GM21717 (cell line): ENCODE results near the gene SCML1.
"Not testable (repeated sequence)": the region's sequence is repeated elsewhere in the genome, so short reads cannot be mapped to it uniquely, and the experiment has no call there.

ENCODE experiments used
- ATAC-seq: cut with Tn5 transposase; IDR thresholded peaks from one replicate; pipeline ENCODE4 v1.9.1; 2021; ENCODE audit warnings: mild to moderate bottlenecking, moderate library complexity; ENCODE audit not compliant: unreplicated experiment

Gene SCML1

DNA sequence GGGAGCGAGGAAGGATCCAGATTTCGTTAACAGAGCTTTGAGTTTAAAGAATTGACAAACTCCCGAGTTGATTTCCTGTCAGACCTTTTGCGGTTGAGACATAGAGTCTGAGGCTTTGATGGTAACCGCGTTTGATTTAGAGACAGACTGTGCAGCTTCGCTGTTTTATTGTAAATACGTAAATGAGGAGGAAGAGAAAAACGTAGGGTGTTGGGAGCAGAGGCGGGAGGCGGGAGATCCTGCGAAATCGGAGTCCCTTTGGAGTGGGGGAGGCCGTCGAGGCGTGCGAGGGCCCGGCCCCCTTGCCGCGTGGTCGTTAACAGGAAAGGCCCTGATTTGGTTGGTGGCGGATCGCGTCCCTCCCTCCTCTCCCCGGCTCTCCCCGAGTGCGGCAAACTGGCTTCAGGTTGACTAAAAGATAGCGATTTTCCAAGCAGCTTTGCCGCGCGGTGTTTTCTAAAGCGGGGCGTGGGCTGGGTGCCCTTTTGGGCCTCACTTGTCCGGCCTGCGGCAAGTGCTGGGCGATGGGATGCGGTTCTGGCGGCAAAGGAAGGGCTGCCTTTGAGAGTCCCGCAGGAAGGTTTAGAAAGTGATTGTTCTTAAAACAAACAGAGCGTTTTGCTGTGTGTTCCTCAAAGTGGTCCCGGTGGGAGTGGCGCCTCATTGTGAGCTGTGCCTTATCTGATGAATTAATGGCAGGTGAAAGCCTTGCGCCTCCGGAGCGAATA is 857 bp downstream of the SCML1 start:
- ATAC-seq: peak; percentile 21

GRCh38 chrX:17738737-17739535 is 1.6 kb downstream of the SCML1 start:
- no peak for ATAC-seq

DNA sequence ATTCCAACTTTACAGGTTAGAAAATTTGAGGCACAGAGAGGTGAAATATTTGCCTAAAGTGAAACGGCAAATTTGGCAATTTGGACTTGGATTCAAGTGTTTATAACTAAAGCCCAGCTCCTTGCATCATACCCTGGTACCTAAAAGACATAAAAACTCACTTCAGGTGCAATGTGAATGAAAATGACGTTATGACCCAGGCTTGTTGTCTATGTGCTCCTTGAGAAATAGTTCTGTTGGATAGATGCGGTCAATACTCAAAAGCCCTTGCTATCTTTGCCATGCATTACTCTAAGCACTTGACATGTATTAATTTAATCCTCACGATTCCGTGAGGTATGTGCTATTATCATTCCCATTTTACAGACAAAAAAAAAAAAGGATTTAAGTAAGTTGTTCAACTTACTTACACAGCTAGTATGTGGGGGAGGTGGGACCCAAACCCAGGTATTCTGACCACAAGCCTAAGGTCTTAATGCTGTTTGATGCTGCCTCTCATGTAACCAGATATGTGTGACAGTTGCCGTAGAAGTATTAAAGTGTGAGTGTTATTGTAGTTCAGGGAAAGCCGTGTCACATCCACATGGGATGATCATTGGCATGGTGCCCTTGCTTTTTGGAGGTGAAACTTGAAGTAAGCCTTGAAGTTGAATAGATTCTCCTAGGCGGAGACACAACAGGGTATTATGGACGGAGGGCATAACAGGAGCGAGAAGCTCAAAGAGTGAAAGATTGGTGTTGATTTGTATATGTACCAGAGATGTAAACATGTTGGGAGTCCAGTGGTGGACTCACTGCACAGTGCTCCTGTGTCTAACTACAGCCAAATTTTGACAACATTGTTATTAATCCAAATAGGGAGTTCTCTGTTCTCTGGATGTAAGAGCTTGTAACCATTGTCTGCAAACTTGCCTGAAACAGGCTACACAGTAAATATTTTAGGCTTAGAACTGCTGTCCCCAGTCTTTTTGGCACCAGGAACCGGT is 3.1 kb downstream of the SCML1 start:
- no peak for ATAC-seq

- no peak for ATAC-seq
These were observed 3.8 kb downstream of the SCML1 start for GRCh38 chrX:17741123-17741511.

GRCh38 chrX:17743913-17744312 is 6.6 kb downstream of the SCML1 start:
- no peak for ATAC-seq

DNA sequence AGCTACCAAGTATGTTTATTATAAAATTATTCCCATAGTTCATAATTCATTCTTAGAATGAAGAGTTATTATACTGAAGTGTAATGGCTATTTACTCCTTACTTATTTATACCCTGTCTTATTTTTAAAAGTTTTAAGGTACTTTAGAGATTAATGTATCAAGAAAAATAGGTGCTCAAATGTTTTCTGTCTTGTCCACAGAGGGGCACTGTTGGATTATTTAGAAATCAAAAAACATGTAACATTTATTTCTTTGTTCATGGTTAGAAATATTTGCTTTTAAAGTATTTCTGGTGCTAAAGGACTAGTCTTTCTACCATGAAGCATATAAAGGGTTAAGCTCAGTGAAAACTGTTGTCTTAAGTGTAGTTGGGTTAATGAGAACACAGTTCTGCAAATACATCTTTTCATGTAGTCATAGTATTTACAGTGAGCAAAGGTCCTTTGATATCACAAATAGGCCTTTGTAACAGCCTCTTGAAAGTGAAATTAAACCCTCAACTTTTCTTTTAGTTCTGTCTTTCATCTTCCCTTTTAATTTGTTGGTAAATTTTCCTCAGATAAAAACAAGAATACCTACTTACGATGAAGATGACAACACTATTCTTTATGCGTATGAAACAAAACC is 7.7 kb downstream of the SCML1 start:
- ATAC-seq: no peak

DNA sequence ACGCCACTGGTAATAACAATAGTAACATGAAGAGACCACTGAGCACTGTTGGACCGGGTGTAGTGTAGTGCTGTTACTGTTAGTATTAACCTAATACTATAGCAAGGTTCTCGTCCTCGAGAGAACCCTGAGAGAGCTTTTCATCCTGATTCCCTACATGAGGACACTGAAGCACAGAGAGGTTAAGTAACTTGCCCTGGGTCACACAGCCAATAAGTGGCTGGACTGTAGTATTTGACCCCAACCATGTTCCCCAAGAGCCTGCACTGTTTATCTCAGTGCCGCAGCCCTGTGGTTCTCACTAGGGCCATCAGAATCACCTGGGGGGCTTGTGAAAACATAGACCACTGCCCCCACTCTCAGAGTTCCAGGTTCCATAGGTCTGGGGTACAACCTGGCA is 10.4 kb downstream of the SCML1 start:
- no peak for ATAC-seq

DNA sequence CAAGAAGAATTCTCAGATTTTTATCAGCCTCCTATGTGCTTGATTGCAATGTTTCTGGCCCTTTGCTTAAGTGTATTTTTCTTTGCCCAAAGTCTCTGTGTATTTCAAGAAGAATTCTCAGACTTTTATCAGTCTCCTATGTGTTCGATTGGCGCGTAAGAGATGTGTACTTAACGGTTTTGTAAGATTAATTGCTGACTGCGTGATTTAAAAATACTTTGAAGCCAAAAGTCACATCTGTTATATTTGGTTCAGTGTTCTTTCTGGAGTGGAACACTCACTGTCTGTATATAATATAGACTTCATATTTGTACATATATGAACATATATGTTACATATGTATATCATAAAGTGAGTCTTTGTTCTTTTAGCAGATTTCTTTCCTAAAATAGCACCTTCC is 11.4 kb downstream of the SCML1 start:
- no peak for ATAC-seq

- ATAC-seq: no peak
These were observed 13.1 kb downstream of the SCML1 start for GRCh38 chrX:17750436-17750835.

DNA sequence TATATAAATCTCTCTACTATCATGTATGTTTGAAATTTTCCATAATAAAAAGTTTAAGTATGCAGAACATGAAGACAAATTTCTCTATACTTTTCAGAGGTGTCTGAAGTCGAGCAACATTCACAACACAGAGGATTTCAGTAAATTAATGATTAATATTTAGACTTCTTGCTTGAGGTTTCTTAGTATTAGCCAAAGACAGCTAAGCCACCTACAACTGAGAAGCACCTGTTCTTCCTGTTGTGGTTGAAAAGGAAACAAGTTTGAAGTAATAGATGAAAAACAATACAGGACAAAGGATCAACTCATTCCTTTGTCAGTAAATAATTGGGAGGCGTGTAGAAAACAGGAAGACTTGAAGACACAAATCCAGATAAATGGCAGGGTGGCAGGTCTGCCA is 21.1 kb downstream of the SCML1 start:
- ATAC-seq: peak; percentile 73

DNA sequence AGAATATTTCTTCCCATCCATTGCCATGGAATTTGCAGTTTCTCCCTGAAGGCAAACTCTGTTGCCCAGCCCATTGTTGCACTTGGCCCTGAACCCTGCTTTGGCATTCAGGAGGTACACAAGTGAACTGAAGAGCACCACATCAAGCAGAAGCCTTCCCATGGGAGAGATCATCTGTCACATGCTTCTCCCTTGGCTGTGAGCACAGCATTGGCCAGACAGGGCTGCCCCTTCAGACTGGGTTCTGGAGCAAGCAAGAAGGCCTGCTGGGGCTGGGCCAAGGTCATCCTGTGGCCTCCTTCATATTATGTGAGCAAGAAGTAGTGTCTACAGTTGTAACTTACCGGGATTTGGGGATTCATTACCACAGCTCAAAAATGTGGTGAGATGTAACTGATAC is 22.7 kb downstream of the SCML1 start:
- ATAC-seq: no peak

GRCh38 chrX:17767734-17768133 is 30.4 kb downstream of the SCML1 start:
- ATAC-seq: no peak

DNA sequence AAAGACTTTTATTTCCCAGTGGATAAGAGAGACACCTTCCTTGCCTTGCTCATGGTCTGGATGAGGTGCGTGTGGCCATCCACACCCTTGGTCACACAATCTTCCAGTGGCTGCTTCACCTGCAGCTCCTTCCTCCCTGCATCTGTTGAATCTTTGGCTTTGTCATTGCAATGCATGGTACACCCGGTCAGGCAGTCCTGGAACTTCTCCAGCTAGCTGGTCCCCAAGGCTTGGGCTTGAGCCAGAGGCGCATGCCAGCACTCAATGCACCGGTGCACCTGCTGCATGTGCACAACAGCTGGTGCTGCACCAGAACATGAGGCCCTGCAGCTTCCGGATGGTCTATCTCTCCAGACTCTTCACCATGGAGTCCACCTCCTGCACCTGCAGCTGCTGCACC is 31.7 kb downstream of the SCML1 start:
- ATAC-seq: no peak

DNA sequence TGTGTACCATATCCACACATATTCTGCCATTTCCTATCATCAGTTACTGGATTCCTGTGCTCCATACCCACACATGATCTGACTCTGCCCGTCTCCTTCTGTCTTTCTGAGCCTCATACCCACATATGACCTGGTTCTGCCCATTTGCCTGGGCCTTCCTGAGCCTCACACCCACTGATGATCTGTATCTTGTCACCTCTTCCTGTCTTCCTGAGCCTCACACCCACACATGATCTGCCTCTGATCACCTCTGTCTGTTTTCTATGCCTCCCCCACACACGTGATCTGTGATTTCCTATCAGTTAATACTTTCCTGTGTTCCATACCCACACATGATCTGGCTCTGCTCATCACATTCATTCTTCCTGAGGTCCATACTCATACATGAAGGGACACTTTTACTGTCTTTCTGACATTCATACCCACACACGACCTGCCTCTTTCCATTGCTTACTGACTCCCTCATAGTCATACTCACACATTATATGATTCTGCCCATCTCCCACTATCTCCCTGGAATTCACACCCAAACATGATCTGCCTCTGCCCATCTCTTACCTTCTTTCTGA is 32.5 kb downstream of the SCML1 start:
- ATAC-seq: no peak

GRCh38 chrX:17773221-17773876 is 36.1 kb downstream of the SCML1 start:
- ATAC-seq: no peak

DNA sequence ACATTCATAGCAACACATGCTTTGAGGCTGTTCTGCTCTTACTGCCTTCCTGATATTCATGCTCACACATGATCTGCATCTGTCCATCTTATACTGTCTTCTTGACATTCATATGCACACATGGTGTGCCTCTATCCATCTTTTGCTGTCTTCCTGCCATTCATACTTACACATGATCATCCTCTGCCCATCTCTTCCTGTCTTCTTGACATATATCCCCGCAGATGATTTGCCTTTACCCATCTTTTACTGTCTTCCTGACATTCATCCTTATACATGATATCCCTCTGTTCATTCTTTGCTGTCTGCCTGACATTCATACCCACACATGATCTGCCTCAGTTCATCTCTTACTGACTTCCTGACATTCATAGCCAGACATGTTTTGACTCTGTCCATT is 36.8 kb downstream of the SCML1 start:
- no peak for ATAC-seq

GRCh38 chrX:17778997-17779396 is 41.7 kb downstream of the SCML1 start:
- no peak for ATAC-seq

DNA sequence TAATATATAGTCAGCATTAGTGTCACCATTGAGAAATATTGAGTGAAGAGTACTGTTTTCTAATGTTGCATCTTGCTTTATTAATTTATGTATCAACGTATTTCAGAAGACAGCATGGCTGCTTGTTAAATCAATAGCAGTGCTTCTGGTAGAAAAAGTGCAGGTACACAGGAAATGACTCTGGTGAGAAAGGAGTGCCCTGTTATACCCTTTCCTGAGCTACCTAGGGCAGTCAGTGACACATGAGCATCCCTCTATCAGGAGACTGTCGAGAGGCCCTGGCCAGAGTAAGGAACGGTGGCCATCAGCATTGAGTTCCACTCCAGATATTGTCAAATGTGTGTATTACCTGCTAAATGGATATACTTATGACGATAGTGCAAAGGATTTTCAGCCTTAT is 42.1 kb downstream of the SCML1 start:
- no peak for ATAC-seq

GRCh38 chrX:17786554-17787347 is 49.5 kb downstream of the SCML1 start:
- ATAC-seq: not testable (repeated sequence)
